ENCODE results near the gene HMBS. TPM values are rescaled to one million over a fixed set of nuclear protein-coding genes. Genes with fewer than 3 reads are reported as not detected.
A peak's percentile ranks its signal among the peaks of the same experiment; 100 is the strongest.

HMBS gene
- total RNA-seq, 1 donor from 2014 or later, result 10.0 TPM

- H3K27me3 ChIP-seq (ENCODE audit: control insufficient read depth, insufficient read depth, low read length), result no peaks in the 10 kb centered on the region
- H3K36me3 ChIP-seq (ENCODE audit: control insufficient read depth, insufficient read depth, low read length), result peaks cover 23% of the 10 kb centered on the region
- no peak for TF ChIP-seq CTCF (IDR thresholded peaks at IDR 0.05; ENCODE audit: insufficient read depth, low read length, severe bottlenecking)
- FAIRE-seq (peak; percentile 7), DNase-seq (ENCODE audit: low read depth) (no peak)
- no peak overlapping the region for H3K4me3 ChIP-seq (ENCODE audit: low read depth, low read length)
These were observed 5.8 kb upstream of the HMBS start for GRCh38 chr11:119078675-119079420.

- no peak for DNase-seq (ENCODE audit: low read depth)
- no peak for TF ChIP-seq CTCF (IDR thresholded peaks at IDR 0.05; ENCODE audit: insufficient read depth, low read length, severe bottlenecking)
- FAIRE-seq, result no peak
- Histone ChIP-seq H3K27me3 (ENCODE audit: control insufficient read depth, insufficient read depth, low read length) (no peaks in the 10 kb centered on the region), H3K36me3 (ENCODE audit: control insufficient read depth, insufficient read depth, low read length) (peaks cover 23% of the 10 kb centered on the region), H3K4me3 (ENCODE audit: low read depth, low read length) (no peak overlapping the region)
These were observed 2.9 kb upstream of the HMBS start for GRCh38 chr11:119081682-119082260.

- Histone ChIP-seq H3K4me3 (ENCODE audit: low read depth, low read length) (peak overlapping the region; percentile 66), H3K36me3 (ENCODE audit: control insufficient read depth, insufficient read depth, low read length) (peaks cover 16% of the 10 kb centered on the region), H3K27me3 (ENCODE audit: control insufficient read depth, insufficient read depth, low read length) (no peaks in the 10 kb centered on the region)
- no peak for TF ChIP-seq CTCF (IDR thresholded peaks at IDR 0.05; ENCODE audit: insufficient read depth, low read length, severe bottlenecking)
- no peak for FAIRE-seq
- DNase-seq (ENCODE audit: low read depth), result no peak
These were observed 761 bp downstream of the HMBS start for GRCh38 chr11:119085437-119085847.

GRCh38 chr11:119087123-119087522, 2.4 kb downstream of the HMBS start:
- TF ChIP-seq CTCF (IDR thresholded peaks at IDR 0.05; ENCODE audit: insufficient read depth, low read length, severe bottlenecking), result no peak
- H3K4me3 ChIP-seq (ENCODE audit: low read depth, low read length), result no peak overlapping the region
- no peaks in the 10 kb centered on the region for H3K27me3 ChIP-seq (ENCODE audit: control insufficient read depth, insufficient read depth, low read length)
- FAIRE-seq, result no peak
- peaks cover 6% of the 10 kb centered on the region for H3K36me3 ChIP-seq (ENCODE audit: control insufficient read depth, insufficient read depth, low read length)
- DNase-seq (ENCODE audit: low read depth), result no peak

- Histone ChIP-seq H3K4me3 (ENCODE audit: low read depth, low read length) (no peak overlapping the region), H3K27me3 (ENCODE audit: control insufficient read depth, insufficient read depth, low read length) (no peaks in the 10 kb centered on the region), H3K36me3 (ENCODE audit: control insufficient read depth, insufficient read depth, low read length) (peaks cover 4% of the 10 kb centered on the region)
- FAIRE-seq (no peak), DNase-seq (ENCODE audit: low read depth) (peak; percentile 29)
- TF ChIP-seq CTCF (IDR thresholded peaks at IDR 0.05; ENCODE audit: insufficient read depth, low read length, severe bottlenecking), result no peak
These were observed 3.1 kb downstream of the HMBS start for GRCh38 chr11:119087747-119088241.
